PC-3 (cell line): Measurements from ENCODE around the gene MAP1B. TPM values are rescaled to one million over a fixed set of nuclear protein-coding genes. Genes with fewer than 3 reads are reported as not detected.
A peak's percentile ranks its signal among the peaks of the same experiment; 100 is the strongest.

Experiments used
- ATAC-seq: fragments of 200-7000 bp; cut with Tn5 transposase; 2 replicates; pipeline ENCODE4 v1.9.1; 2020; ENCODE audit warnings: mild to moderate bottlenecking, moderate library complexity
- BruUV-seq: library from RNA; stranded (reverse); fragments of 400-500 nt; replicated peaks from 2 replicates; lab custom pipeline; 2021; lab: Mats Ljungman, UMichigan
- CTCF ChIA-PET: fragments of 300-600 bp; sonication (Branson Sonifier 250); formaldehyde crosslinking; loops from one replicate; lab custom pipeline; 2022; ENCODE audit warnings: antibody characterized with exemption; lab: Charles Lee
- POLR2A ChIA-PET: fragments of 300-600 bp; sonication (Branson Sonifier 250); formaldehyde crosslinking; loops from one replicate; lab custom pipeline; 2022; ENCODE audit warnings: antibody characterized with exemption; ENCODE audit not compliant: unreplicated experiment; lab: Charles Lee
- DNase-seq: peaks from one replicate; pipeline ENCODE4 v3.0.0-alpha.2; 2015
- H2AFZ ChIP-seq: fragments of 300-600 bp; sonication (generic); 2 replicates; pipeline ENCODE4 v1.6.0; 2016; ENCODE audit warnings: antibody characterized with exemption, low read length
- H3F3A ChIP-seq: fragments of 300-600 bp; sonication (generic); one replicate; pipeline ENCODE4 v1.6.0; 2017; ENCODE audit warnings: antibody characterized with exemption, low read length, control low read depth, mild to moderate bottlenecking; ENCODE audit not compliant: unreplicated experiment
- H3K27ac ChIP-seq: fragments of 300-600 bp; sonication (generic); 2 replicates; pipeline ENCODE4 v1.5.1; 2016; ENCODE audit warnings: mild to moderate bottlenecking, low read length
- H3K27me3 ChIP-seq: fragments of 300-600 bp; sonication (generic); 2 replicates; pipeline ENCODE4 v1.6.1; 2016; ENCODE audit warnings: low read length, mixed read lengths
- H3K36me3 ChIP-seq: fragments of 300-600 bp; sonication (generic); 2 replicates; pipeline ENCODE4 v1.6.1; 2016; ENCODE audit warnings: low read depth, mixed run types, low read length, mixed read lengths
- H3K4me1 ChIP-seq: fragments of 300-600 bp; sonication (generic); 2 replicates; pipeline ENCODE4 v1.5.1; 2016; ENCODE audit warnings: low read length; ENCODE audit not compliant: insufficient read depth
- H3K4me2 ChIP-seq: fragments of 300-600 bp; sonication (generic); 2 replicates; pipeline ENCODE4 v1.6.0; 2016; ENCODE audit warnings: low read length
- H3K4me3 ChIP-seq: fragments of 300-600 bp; sonication (generic); 2 replicates; pipeline ENCODE4 v1.5.1; 2016; ENCODE audit warnings: mild to moderate bottlenecking, low read length, mixed read lengths
- H3K79me2 ChIP-seq: fragments of 300-600 bp; sonication (generic); 2 replicates; pipeline ENCODE4 v1.6.1; 2017; ENCODE audit warnings: low read length, mixed read lengths
- H3K9ac ChIP-seq: fragments of 300-600 bp; sonication (generic); 2 replicates; pipeline ENCODE4 v1.6.0; 2016; ENCODE audit warnings: mild to moderate bottlenecking, low read length
- H3K9me2 ChIP-seq: fragments of 300-600 bp; sonication (generic); replicated peaks from 2 replicates; pipeline ENCODE4 v1.6.1; 2016; ENCODE audit warnings: mixed run types, low read length, mixed read lengths
- H3K9me3 ChIP-seq: fragments of 300-600 bp; sonication (generic); 2 replicates; pipeline ENCODE4 v1.6.1; 2016; ENCODE audit warnings: low read length, mixed read lengths
- H4K20me1 ChIP-seq: fragments of 300-600 bp; sonication (generic); 2 replicates; pipeline ENCODE4 v1.6.1; 2016; ENCODE audit warnings: low read length, mixed read lengths
- EZH2 ChIP-seq: fragments of 300-600 bp; sonication (generic); IDR thresholded peaks from one replicate; pipeline ENCODE4 v1.6.1; 2017; ENCODE audit warnings: antibody characterized with exemption, mild to moderate bottlenecking, low read length; ENCODE audit not compliant: unreplicated experiment
- EZH2phosphoT487 ChIP-seq: fragments of 300-600 bp; sonication (generic); IDR thresholded peaks from 2 replicates; pipeline ENCODE4 v1.6.1; 2018; ENCODE audit warnings: mild to moderate bottlenecking, antibody characterized with exemption, low read length, borderline replicate concordance
- intact Hi-C: fragments of 100-400 bp; cut with micrococcal nuclease; formaldehyde crosslinking; loops from 2 replicates; pipeline ENCODE4 v1.9.0; 2023
- total RNA-seq: library from RNA; depleted of rRNA; stranded (reverse); fragments of >200 nt; gene quantifications from 2 replicates; pipeline ENCODE4 v1.2.3, GENCODE V29; 2014
- TF ChIP-seq, protein P1 (sequence below): fragments of 300-600 bp; sonication (generic); conservative IDR thresholded peaks from 2 replicates; pipeline ENCODE4 v1.5.1; 2017; ENCODE audit warnings: antibody characterized with exemption, low read depth, mild to moderate bottlenecking, low read length

Gene MAP1B
- total RNA-seq, 1 experiment from 2014 or later = 12.8 TPM

- H2AFZ ChIP-seq = no peak overlapping the region
- intact Hi-C loops = loop anchor here (10.0 kb wide), 2 partner anchors 111 to 199 kb away; no protein-coding TSS in a partner anchor
- H3K9me3 ChIP-seq = no peaks in the 10 kb centered on the region
- peak overlapping the region; percentile 53 for H3K4me2 ChIP-seq
- no peaks in the 10 kb centered on the region for H3K27me3 ChIP-seq
- H3K4me3 ChIP-seq = no peak overlapping the region
- H3K9ac ChIP-seq = peak overlapping the region; percentile 46
- CTCF ChIA-PET = interaction anchor here (0.5 kb wide), 1 partner anchor 48 kb away, joined by 4 read pairs; no protein-coding TSS in a partner anchor
- TF ChIP-seq, protein P1, sequence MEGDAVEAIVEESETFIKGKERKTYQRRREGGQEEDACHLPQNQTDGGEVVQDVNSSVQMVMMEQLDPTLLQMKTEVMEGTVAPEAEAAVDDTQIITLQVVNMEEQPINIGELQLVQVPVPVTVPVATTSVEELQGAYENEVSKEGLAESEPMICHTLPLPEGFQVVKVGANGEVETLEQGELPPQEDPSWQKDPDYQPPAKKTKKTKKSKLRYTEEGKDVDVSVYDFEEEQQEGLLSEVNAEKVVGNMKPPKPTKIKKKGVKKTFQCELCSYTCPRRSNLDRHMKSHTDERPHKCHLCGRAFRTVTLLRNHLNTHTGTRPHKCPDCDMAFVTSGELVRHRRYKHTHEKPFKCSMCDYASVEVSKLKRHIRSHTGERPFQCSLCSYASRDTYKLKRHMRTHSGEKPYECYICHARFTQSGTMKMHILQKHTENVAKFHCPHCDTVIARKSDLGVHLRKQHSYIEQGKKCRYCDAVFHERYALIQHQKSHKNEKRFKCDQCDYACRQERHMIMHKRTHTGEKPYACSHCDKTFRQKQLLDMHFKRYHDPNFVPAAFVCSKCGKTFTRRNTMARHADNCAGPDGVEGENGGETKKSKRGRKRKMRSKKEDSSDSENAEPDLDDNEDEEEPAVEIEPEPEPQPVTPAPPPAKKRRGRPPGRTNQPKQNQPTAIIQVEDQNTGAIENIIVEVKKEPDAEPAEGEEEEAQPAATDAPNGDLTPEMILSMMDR = no peak
- TF ChIP-seq EZH2 (no peak), EZH2phosphoT487 (no peak)
- H3F3A ChIP-seq = peaks cover 4% of the 10 kb centered on the region
- no peaks in the 10 kb centered on the region for H4K20me1 ChIP-seq
- peaks cover 7% of the 10 kb centered on the region; the same call in 1 of the 2 replicates for H3K79me2 ChIP-seq
- peak overlapping the region; percentile 94 for H3K27ac ChIP-seq
- H3K9me2 ChIP-seq = no peaks in the 10 kb centered on the region
- DNase-seq = peak; percentile 76
- ATAC-seq = peak; percentile 84
- no TSS peak for BruUV-seq
- no peaks in the 10 kb centered on the region for H3K36me3 ChIP-seq
- peaks cover 50% of the 10 kb centered on the region for H3K4me1 ChIP-seq
- POLR2A ChIA-PET = interaction anchor here (0.6 kb wide), 2 partner anchors 11 to 588 kb away, joined by 3 to 6 read pairs; no protein-coding TSS in a partner anchor
These were observed 26.1 kb downstream of the MAP1B start for GRCh38 chr5:72133212-72133990.

- H3K27me3 ChIP-seq = no peaks in the 10 kb centered on the region
- H3K36me3 ChIP-seq = no peaks in the 10 kb centered on the region
- peak overlapping the region; percentile 53 for H3K4me2 ChIP-seq
- H3F3A ChIP-seq = peaks cover 4% of the 10 kb centered on the region
- TF ChIP-seq, protein P1 = no peak
- TF ChIP-seq EZH2phosphoT487 (no peak), EZH2 (no peak)
- ChIA-PET POLR2A (interaction anchor here (0.6 kb wide), 1 partner anchor 12 kb away, joined by 3 read pairs; no protein-coding TSS in a partner anchor), CTCF (no interaction called here)
- no peaks in the 10 kb centered on the region for H4K20me1 ChIP-seq
- H3K79me2 ChIP-seq = peaks cover 7% of the 10 kb centered on the region; the same call in 1 of the 2 replicates
- H3K27ac ChIP-seq = peak overlapping the region; percentile 94
- H3K9me3 ChIP-seq = no peaks in the 10 kb centered on the region
- H2AFZ ChIP-seq = no peak overlapping the region
- intact Hi-C loops = loop anchor here (10.0 kb wide), 2 partner anchors 110 to 200 kb away; no protein-coding TSS in a partner anchor
- H3K9ac ChIP-seq = peak overlapping the region; percentile 46
- peak; percentile 15; the same call in 1 of the 2 replicates for ATAC-seq
- H3K9me2 ChIP-seq = no peaks in the 10 kb centered on the region
- BruUV-seq = no TSS peak
- H3K4me3 ChIP-seq = no peak overlapping the region
- peak; percentile 15 for DNase-seq
- peaks cover 57% of the 10 kb centered on the region for H3K4me1 ChIP-seq
These were observed 27.1 kb downstream of the MAP1B start for GRCh38 chr5:72134226-72134899.
